ENCODE results near the gene GCSH. TPM values are rescaled to one million over a fixed set of nuclear protein-coding genes. Genes with fewer than 3 reads are reported as not detected.
"Not testable (repeated sequence)": the region's sequence is repeated elsewhere in the genome, so short reads cannot be mapped to it uniquely, and the experiment has no call there.

Gene GCSH
- total RNA-seq, 1 donor = 36.2 TPM

DNA sequence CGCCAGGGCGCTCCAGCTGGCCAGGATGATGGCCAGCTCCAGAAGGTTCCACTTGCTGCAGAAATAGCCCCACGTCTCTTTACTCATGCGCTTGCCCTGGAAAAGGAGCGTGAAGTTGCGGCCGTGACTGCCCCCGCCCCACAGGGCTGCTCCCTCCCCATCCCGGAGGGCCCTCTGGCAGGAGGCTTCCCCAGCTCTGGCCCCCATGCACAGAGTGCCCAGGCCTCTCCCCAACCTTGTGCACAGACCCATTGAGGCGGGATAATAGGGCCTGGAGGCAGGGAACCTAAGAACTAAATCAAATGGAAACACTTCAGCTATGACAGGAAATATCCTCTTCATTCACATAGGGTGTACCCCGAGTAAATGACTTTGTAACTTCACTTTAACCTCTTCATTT lies 21.2 kb upstream of the GCSH start:
- TF ChIP-seq CTCF (IDR thresholded peaks at IDR 0.05; ENCODE audit: insufficient read depth, low read length) = no peak
- H3K4me3 ChIP-seq (ENCODE audit: low read depth, low read length) = no peak overlapping the region
- no peak for DNase-seq (ENCODE audit: low read depth)

DNA sequence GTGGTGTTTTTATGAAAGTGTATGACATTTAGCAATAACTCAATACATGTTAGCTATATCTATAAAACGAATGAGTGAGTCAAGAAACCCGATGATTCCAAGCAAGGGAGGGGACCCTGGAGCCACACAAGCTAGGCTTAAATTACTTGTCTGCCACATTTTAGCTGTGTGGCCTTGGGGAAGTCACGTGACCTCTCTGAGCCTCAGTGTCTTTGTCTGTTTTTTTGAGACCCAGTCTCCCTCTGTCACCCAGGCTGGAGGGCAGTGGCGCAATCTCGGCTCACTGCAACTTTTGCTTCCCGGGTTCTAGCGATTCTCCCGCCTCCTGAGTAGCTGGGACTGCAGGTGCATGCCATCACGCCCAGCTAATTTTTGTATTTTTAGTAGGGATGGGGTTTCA lies 20.1 kb upstream of the GCSH start:
- no peak overlapping the region for H3K4me3 ChIP-seq (ENCODE audit: low read depth, low read length)
- no peak for TF ChIP-seq CTCF (IDR thresholded peaks at IDR 0.05; ENCODE audit: insufficient read depth, low read length)
- no peak for DNase-seq (ENCODE audit: low read depth)

DNA sequence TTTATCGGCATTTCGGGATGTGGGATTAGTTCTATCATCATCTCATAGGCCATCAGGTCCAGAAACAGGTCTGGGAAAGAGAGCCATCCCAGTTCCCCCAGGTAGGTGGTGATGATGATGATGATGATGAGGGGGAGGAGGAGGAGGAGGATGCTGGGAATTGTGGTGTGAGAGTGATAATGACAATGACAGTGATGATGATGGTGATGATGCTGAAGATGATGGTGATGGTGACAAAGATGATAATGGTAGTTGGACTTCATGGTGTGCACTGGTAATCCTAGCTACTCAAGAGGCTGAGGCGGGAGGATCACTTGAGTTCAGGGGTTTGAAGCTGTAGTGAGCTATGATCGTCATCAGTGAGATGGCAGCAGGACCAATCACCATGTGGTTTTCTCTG lies 16.3 kb upstream of the GCSH start:
- no peak for TF ChIP-seq CTCF (IDR thresholded peaks at IDR 0.05; ENCODE audit: insufficient read depth, low read length)
- no peak for DNase-seq (ENCODE audit: low read depth)
- H3K4me3 ChIP-seq (ENCODE audit: low read depth, low read length) = no peak overlapping the region

DNA sequence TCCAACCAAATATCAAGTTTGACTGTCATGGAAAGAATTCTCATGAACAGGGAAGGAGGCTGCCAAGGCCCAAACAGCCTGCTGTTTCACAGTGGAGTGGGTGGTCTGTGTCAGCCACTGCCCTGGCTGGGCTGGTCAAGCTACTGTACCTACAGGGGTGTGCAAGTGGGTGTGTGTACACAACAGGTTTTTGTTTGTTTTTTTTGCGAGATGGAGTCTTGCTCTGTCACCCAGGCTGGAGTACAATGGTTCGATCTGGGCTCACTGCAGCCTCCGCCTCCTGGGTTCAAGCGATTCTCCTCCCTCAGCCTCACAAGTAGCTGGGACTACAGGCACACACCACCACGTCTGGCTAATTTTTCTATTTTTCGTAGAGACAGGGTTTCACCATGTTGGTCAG lies 13.1 kb upstream of the GCSH start:
- not testable (repeated sequence) for DNase-seq (ENCODE audit: low read depth); H3K4me3 ChIP-seq (ENCODE audit: low read depth, low read length)

DNA sequence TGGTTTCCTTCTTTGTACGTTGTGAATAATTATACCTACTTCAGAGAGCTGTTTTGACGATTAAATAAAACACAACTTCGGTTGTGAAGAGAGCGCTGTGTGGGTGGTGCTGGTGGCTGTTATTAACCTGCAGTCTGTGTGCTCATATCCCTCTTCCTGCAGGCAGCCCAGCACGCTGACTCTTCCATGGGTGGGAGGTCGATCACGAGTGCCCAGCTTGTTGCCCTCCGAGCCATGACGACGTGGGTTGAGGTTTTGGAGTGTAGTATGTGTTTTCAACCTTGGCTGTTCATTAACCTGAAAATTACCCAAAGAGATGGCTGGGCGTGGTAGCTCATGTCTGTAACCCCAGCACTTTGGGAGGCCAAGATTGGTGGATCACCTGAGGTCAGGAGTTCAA lies 11.3 kb upstream of the GCSH start:
- no peak for DNase-seq (ENCODE audit: low read depth)
- H3K4me3 ChIP-seq (ENCODE audit: low read depth, low read length) = no peak overlapping the region
- TF ChIP-seq CTCF (IDR thresholded peaks at IDR 0.05; ENCODE audit: insufficient read depth, low read length) = no peak

- no peak for DNase-seq (ENCODE audit: low read depth)
- TF ChIP-seq CTCF (IDR thresholded peaks at IDR 0.05; ENCODE audit: insufficient read depth, low read length) = no peak
Observed at GRCh38 chr16:81106826-81107503, 10.8 kb upstream of the GCSH start.

DNA sequence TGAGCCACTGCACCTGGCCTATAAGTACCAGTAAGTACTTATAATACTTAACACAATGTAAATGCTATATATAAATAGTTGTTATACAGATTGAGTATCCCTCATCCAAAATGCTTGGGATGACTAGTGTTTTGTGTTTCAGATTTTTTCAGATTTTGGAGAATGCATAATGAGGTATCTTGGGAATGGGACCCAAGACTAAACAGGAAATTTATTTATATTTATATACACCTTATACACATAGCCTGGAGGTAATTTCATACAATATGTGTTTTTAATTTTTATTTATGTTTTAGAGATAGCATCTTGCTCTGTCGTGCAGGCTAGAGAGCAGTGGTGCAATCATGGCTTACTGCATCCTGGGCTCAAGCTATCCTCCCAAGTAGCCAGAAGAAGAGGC lies 9.8 kb upstream of the GCSH start:
- no peak for DNase-seq (ENCODE audit: low read depth)
- no peak overlapping the region for H3K4me3 ChIP-seq (ENCODE audit: low read depth, low read length)
- TF ChIP-seq CTCF (IDR thresholded peaks at IDR 0.05; ENCODE audit: insufficient read depth, low read length) = no peak

More at GRCh38 chr16:81106826-81107503, 10.8 kb upstream of the GCSH start:
- H3K4me3 ChIP-seq (ENCODE audit: low read depth, low read length) = no peak overlapping the region
